PC-9 (cell line): ENCODE results near the gene GRIK3. TPM values are rescaled to one million over a fixed set of nuclear protein-coding genes. Genes with fewer than 3 reads are reported as not detected.

Source experiments
- BruUV-seq: library from RNA; stranded (reverse); fragments of 400-500 nt; replicated peaks from 2 replicates; lab custom pipeline; 2021; lab: Mats Ljungman, UMichigan
- CTCF ChIA-PET: fragments of 300-600 bp; sonication (Branson Sonifier 250); formaldehyde crosslinking; loops from one replicate; lab custom pipeline; 2022; ENCODE audit warnings: antibody characterized with exemption; lab: Charles Lee
- POLR2A ChIA-PET: fragments of 300-600 bp; sonication (Branson Sonifier 250); formaldehyde crosslinking; loops from one replicate; lab custom pipeline; 2022; ENCODE audit warnings: antibody characterized with exemption; ENCODE audit not compliant: unreplicated experiment; lab: Charles Lee
- DNase-seq, 2 experiments: peaks; one replicate each; pipeline versions ENCODE4 v3.0.0 to v3.0.0-alpha.2; 2015 to 2022; ENCODE audit warnings: mixed read lengths in 1 of 2
- H2AFZ ChIP-seq: fragments of 200-600 bp; sonication (generic); 2 replicates; pipeline ENCODE4 v1.8.1; 2017; ENCODE audit warnings: antibody characterized with exemption
- H3F3A ChIP-seq: fragments of 200-600 bp; sonication (generic); 2 replicates; pipeline ENCODE4 v1.8.1; 2017; ENCODE audit warnings: antibody characterized with exemption, mild to moderate bottlenecking, low read depth; ENCODE audit not compliant: insufficient read depth
- H3K27ac ChIP-seq: fragments of 200-600 bp; sonication (generic); 2 replicates; pipeline ENCODE4 v1.6.1; 2016; ENCODE audit warnings: mixed run types
- H3K27me3 ChIP-seq: fragments of 200-600 bp; sonication (generic); 2 replicates; pipeline ENCODE4 v1.6.1; 2016; ENCODE audit warnings: low read depth, mixed run types; ENCODE audit not compliant: insufficient read depth
- H3K36me3 ChIP-seq: fragments of 200-600 bp; sonication (generic); 2 replicates; pipeline ENCODE4 v1.6.1; 2016; ENCODE audit warnings: low read depth, mixed run types
- H3K4me1 ChIP-seq: fragments of 200-600 bp; sonication (generic); replicated peaks from 2 replicates; pipeline ENCODE4 v1.6.1; 2016; ENCODE audit warnings: mixed run types; ENCODE audit not compliant: insufficient read depth
- H3K4me2 ChIP-seq: fragments of 200-600 bp; sonication (generic); 2 replicates; pipeline ENCODE4 v1.6.1; 2017; ENCODE audit warnings: mixed run types
- H3K4me3 ChIP-seq: fragments of 200-600 bp; sonication (generic); 2 replicates; pipeline ENCODE4 v1.6.1; 2016; ENCODE audit warnings: mixed run types
- H3K79me2 ChIP-seq: fragments of 200-600 bp; sonication (generic); 2 replicates; pipeline ENCODE4 v1.6.1; 2017; ENCODE audit warnings: low read depth, mixed run types
- H3K9me2 ChIP-seq: fragments of 200-600 bp; sonication (generic); 2 replicates; pipeline ENCODE4 v1.8.1; 2017; ENCODE audit warnings: mild to moderate bottlenecking; ENCODE audit not compliant: insufficient read depth
- H3K9me3 ChIP-seq: fragments of 200-600 bp; sonication (generic); 2 replicates; pipeline ENCODE4 v1.8.1; 2016; ENCODE audit warnings: low read depth; ENCODE audit not compliant: insufficient read depth
- H4K20me1 ChIP-seq: fragments of 200-600 bp; sonication (generic); 2 replicates; pipeline ENCODE4 v1.8.1; 2017; ENCODE audit not compliant: insufficient read depth
- EZH2 ChIP-seq: fragments of 200-600 bp; sonication (generic); IDR thresholded peaks from 2 replicates; pipeline ENCODE4 v1.8.0; 2017; ENCODE audit warnings: antibody characterized with exemption, low read depth
- intact Hi-C: fragments of 100-400 bp; cut with micrococcal nuclease; formaldehyde crosslinking; loops from one replicate; pipeline ENCODE4 v1.10.0; 2022; ENCODE audit not compliant: unreplicated experiment
- total RNA-seq: library from RNA; stranded (reverse); gene quantifications from 2 replicates; pipeline ENCODE4 v1.2.3, GENCODE V29; 2021
- TF ChIP-seq, protein P1 (sequence below): fragments of 200-600 bp; sonication (generic); conservative IDR thresholded peaks from 2 replicates; pipeline ENCODE4 v1.6.1; 2017; ENCODE audit warnings: mixed run types, antibody characterized with exemption, mild to moderate bottlenecking, moderate library complexity

GRIK3 gene
- total RNA-seq, 1 experiment from 2014 or later = not detected

DNA sequence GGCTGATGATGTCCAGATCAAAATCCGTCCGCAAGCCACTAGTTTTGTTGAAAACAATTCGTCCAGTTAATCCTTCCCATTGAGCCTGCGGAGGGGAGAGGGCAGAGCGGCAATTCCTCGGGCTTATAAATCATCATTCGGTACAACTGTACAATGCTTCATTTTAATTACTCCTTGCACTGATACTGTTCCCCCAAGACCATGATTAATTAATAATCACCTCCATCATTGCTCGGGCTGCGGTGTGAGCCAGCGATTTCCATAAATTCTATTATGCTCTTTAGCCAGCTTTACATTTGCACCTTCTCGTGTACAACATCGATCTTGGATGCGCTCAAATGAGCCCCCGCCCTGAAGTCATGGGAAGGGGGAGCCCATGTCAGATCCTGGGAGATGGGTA, 180.7 kb downstream of the GRIK3 start:
- DNase-seq = no peak
- no peaks in the 10 kb centered on the region for H3F3A ChIP-seq
- ChIA-PET CTCF (no interaction called here), POLR2A (no interaction called here)
- no peak for TF ChIP-seq EZH2
- TF ChIP-seq, protein P1, sequence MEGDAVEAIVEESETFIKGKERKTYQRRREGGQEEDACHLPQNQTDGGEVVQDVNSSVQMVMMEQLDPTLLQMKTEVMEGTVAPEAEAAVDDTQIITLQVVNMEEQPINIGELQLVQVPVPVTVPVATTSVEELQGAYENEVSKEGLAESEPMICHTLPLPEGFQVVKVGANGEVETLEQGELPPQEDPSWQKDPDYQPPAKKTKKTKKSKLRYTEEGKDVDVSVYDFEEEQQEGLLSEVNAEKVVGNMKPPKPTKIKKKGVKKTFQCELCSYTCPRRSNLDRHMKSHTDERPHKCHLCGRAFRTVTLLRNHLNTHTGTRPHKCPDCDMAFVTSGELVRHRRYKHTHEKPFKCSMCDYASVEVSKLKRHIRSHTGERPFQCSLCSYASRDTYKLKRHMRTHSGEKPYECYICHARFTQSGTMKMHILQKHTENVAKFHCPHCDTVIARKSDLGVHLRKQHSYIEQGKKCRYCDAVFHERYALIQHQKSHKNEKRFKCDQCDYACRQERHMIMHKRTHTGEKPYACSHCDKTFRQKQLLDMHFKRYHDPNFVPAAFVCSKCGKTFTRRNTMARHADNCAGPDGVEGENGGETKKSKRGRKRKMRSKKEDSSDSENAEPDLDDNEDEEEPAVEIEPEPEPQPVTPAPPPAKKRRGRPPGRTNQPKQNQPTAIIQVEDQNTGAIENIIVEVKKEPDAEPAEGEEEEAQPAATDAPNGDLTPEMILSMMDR = no peak
- H3K9me2 ChIP-seq = no peaks in the 10 kb centered on the region
- no peak overlapping the region for H3K4me2 ChIP-seq
- no peaks in the 10 kb centered on the region for H4K20me1 ChIP-seq
- no peak overlapping the region for H3K27ac ChIP-seq
- no peaks in the 10 kb centered on the region for H3K9me3 ChIP-seq
- no peak overlapping the region for H2AFZ ChIP-seq
- 0 out of 2 replicates have a peak, but pooled peaks cover 2% of the 10 kb centered on the region for H3K4me1 ChIP-seq
- intact Hi-C loops = no loop called here
- no peaks in the 10 kb centered on the region for H3K36me3 ChIP-seq
- no peaks in the 10 kb centered on the region for H3K79me2 ChIP-seq
- peaks cover 87% of the 10 kb centered on the region for H3K27me3 ChIP-seq
- BruUV-seq = no TSS peak
- H3K4me3 ChIP-seq = no peak overlapping the region

DNA sequence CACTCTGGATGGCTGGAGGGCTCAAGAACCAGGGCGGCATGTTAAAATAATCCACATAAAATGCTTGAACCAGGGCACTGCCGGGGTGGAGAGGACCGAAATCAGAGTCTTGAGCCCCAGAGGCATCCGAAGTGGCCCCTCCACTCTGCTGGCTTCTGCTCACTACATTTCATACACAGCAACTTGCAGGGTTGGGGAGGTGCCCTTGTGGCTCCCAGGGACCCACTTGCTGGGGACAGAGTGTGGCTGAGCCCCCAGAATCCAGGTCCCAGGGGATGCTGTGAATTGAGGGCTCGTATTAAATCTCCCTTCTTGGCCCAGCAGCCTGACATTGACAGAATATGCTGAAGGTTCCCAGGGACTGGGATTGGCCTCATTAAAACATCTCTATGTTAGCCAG, 181.7 kb downstream of the GRIK3 start:
- no peak for TF ChIP-seq EZH2
- TF ChIP-seq, protein P1 = no peak
- Histone ChIP-seq H2AFZ (no peak overlapping the region), H3K4me3 (no peak overlapping the region), H3F3A (no peaks in the 10 kb centered on the region), H3K27me3 (peaks cover 77% of the 10 kb centered on the region), H3K27ac (no peak overlapping the region), H3K4me1 (0 out of 2 replicates have a peak, but pooled peaks cover 6% of the 10 kb centered on the region), H3K79me2 (no peaks in the 10 kb centered on the region), H3K4me2 (no peak overlapping the region), H3K9me2 (no peaks in the 10 kb centered on the region), H3K36me3 (no peaks in the 10 kb centered on the region), H3K9me3 (no peaks in the 10 kb centered on the region), H4K20me1 (no peaks in the 10 kb centered on the region)
- DNase-seq = no peak
- CTCF ChIA-PET = no interaction called here
- BruUV-seq = no TSS peak
- intact Hi-C loops = no loop called here
- POLR2A ChIA-PET = no interaction called here

DNA sequence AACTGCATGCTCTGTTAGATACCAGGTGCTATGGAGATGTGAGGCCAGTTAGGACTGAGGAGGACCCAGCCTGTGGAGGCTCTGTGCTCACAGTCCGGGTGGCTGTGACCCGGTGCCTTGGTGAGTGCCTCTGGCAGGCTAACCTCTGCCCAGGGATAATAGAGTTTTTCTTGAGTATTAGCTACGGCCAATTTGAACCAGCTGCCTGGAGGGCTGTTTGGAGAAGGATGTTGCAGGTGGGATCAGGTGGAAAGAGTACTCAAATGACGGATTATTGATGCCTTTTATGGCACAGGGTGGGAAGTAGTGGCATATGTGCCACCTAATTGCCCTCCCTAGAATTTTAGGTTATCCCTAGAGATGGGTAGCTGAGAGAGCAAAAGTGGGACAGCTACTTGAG, 182.7 kb downstream of the GRIK3 start:
- BruUV-seq = no TSS peak
- intact Hi-C loops = no loop called here
- H3K36me3 ChIP-seq = no peaks in the 10 kb centered on the region
- H4K20me1 ChIP-seq = no peaks in the 10 kb centered on the region
- ChIA-PET CTCF (no interaction called here), POLR2A (interaction anchor here (0.5 kb wide), 1 partner anchor 745 kb away, joined by 3 read pairs; no protein-coding TSS in a partner anchor)
- no peaks in the 10 kb centered on the region for H3K9me3 ChIP-seq
- H3K27me3 ChIP-seq = peaks cover 67% of the 10 kb centered on the region
- H3K4me1 ChIP-seq = 0 out of 2 replicates have a peak, but pooled peaks cover 6% of the 10 kb centered on the region
- H3K4me3 ChIP-seq = no peak overlapping the region
- TF ChIP-seq, protein P1 = no peak
- no peak for TF ChIP-seq EZH2
- no peak overlapping the region for H3K4me2 ChIP-seq
- no peaks in the 10 kb centered on the region for H3K79me2 ChIP-seq
- no peaks in the 10 kb centered on the region for H3K9me2 ChIP-seq
- no peak for DNase-seq
- no peak overlapping the region for H3K27ac ChIP-seq
- no peak overlapping the region for H2AFZ ChIP-seq
- H3F3A ChIP-seq = no peaks in the 10 kb centered on the region
